Activated CD4-positive, CD25-positive, alpha-beta regulatory T cell treated with anti-CD3 and anti-CD28 coated beads, Interleukin-2, amount 50 U/mL, for 24 hours (primary cell): ENCODE measurements around the gene MRPS5.

ENCODE experiments used
- ATAC-seq, 2 donors: fragments of 150-1000 bp; cut with Tn5 transposase; one replicate each; pipeline ENCODE4 v1.10.0; 2021; ENCODE audit warnings: mild to moderate bottlenecking in 1 of 2, moderate library complexity in 1 of 2

Gene MRPS5

DNA sequence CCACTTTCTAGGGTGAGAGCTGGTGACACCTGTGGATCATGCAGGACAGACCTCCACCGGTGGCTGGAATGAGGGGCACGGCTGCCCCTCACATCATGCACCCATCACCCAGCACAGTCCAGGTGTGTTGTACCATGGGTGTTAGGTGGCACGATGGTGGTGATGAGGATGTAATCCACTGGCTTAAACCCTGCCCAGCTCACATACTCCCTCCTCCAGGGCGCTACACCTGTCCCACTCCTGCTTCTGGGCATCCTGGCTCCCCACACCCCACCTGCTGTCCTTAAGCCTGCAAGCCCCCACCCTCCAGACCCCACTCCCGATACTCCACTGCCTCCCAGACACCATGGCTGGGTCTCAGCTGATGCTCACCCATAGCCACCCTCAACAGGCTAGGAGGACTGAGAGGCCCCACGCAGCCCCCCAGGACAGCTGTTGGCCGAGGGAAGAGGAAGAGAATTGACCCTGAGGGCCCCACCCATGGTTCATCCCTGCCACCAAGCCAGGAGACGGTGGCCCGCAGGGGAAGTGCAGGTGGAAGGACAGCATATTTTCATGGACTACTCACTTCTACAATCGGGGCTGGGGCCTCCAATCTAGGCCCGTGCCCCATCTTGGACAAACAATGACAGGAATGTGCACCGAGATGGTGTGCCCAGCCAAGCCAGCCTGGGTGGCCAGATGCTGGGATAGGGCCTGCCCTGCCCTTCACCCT is 61.8 kb downstream of the MRPS5 start:
- no peak for ATAC-seq

DNA sequence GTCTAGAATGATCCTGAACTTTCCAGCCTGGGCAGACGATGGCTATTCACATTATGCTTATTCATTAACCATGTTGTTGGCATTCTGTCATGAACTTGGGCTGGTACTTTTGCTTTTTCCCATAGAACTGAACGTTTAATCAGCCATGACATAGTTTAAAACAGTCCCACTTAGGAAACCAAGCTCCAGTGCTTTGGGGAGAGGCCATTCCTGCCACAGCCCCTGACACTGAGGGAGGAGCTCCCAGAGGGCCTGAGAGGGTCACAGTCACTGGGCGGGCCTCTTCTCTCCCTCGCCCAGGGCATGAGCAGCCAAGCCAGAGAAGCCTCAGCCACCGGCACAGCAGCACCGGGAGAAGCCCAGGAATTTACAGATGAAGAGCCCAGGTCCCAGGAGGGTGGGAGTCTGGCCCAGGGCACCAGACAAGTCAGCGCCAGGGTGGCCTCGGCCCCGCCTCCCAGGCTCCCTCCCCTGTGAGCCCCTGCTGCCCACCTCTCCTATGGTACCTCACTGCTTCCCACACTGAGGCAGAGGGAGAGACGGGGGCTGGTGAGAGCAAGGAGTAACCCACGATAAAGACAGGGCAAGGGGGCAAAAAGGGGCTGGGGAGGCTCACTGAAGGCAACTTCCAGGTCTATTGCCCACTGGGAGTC is 62.5 kb downstream of the MRPS5 start:
- no peak for ATAC-seq

- no peak for ATAC-seq
Measured at GRCh38 chr2:95058466-95058988, 63.1 kb downstream of the MRPS5 start.

DNA sequence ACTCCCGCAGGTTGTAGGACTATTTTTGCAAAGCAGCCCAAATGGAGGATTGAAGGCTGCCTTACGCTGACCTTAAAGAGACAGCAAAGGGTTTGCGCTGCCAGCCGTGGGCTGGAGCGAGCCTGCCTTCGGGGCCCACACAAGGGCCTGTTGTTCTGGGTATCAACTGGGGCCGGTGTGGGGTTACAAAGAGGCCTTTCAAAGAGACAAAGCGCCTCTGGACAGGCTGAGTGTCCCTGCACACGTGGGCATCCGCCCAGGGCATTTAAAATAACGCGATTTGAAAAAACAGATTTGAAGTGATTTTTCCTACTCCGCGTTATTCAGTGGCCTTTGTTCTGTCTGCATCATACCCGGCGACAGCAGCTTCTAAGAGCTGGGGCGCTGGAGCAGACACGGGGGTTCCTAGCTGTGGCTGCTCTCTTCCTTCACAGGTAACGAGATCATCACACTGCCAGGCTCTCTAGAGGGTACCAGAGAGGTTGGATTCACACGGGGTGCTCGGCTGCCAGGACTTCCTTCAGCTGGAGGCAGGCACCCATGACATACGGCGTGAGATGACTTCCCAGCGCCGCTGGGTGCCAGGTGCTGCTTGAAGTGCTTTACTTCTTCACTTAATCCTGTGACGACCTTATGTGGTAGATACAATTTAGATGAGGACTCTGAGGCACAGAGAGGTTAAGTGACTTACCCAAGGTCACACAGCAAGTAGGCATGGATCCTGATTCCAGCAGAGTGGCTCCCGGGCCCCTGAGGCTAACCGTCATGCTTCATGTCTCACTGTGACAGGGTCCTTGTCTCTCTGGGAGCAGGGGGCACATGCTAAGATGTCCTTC is 63.9 kb downstream of the MRPS5 start:
- no peak for ATAC-seq

GRCh38 chr2:95056461-95057459 is 64.8 kb downstream of the MRPS5 start:
- no peak for ATAC-seq

- peak in 1 of 2 donors; percentile 11 for ATAC-seq
Measured at GRCh38 chr2:95056044-95056443, 65.6 kb downstream of the MRPS5 start.

- ATAC-seq = no peak
Measured at GRCh38 chr2:95055262-95055661, 66.3 kb downstream of the MRPS5 start.

DNA sequence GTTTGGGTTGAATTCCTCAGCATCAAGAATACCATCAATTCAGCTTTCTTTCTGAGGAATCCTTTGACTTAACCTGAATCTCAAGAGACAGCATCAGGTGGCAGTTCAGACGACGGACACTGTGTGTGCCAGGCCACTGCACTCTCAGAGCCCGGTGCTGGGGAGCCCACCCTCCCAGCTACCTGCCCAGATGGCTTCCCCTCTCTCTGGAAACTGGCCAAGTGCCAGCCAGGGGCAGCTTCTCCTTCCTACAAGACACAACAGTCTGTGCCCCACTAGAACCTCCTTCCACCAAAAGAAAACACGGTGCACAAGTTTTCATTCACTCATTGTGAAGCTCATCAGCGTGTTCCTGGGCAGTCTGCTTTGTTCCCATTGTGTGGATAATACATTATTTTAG is 67.6 kb downstream of the MRPS5 start:
- ATAC-seq = no peak

GRCh38 chr2:95053543-95053942 is 68.1 kb downstream of the MRPS5 start:
- no peak for ATAC-seq

- no peak for ATAC-seq
Measured at GRCh38 chr2:95052804-95053479, 68.7 kb downstream of the MRPS5 start.

DNA sequence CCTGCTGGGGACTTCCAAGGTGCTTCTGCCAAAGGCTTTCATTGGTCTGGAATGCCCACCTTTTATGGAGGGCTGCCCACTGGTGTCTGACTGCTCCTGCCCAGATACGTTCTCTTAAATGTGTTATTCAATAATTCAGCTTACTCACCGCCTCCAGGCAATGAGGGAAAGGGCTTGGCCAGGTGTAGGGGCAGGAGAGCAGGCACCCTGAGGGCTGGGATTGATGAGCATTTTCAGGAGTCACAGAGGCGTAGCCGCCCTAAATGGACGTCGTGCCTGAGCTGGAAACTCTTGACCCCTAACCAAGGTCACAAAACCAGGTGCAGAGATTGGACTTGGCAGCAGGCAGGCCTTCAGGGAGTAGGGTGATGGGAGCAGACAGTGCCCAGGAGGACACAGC is 69.3 kb downstream of the MRPS5 start:
- no peak for ATAC-seq

DNA sequence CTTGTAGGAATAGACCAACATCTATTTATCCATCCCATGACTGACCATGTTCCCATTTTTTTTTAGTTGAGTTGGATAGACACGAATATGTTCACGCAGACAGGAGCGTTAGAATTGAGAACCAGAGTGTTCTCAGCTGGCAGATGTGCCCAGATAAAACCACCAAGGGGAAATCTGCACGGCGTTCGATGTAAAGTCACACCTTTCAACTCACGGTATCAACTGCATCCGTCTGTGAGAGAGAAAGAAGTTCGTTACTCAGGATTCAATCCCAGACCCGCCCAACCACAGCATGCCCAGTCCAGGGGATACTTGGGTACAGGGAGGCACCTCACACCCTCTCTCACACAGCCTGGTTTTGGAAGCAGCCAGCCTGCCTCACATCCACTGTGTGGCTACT is 70.0 kb downstream of the MRPS5 start:
- no peak for ATAC-seq

- no peak for ATAC-seq
Measured at GRCh38 chr2:95050385-95051300, 71.0 kb downstream of the MRPS5 start.

DNA sequence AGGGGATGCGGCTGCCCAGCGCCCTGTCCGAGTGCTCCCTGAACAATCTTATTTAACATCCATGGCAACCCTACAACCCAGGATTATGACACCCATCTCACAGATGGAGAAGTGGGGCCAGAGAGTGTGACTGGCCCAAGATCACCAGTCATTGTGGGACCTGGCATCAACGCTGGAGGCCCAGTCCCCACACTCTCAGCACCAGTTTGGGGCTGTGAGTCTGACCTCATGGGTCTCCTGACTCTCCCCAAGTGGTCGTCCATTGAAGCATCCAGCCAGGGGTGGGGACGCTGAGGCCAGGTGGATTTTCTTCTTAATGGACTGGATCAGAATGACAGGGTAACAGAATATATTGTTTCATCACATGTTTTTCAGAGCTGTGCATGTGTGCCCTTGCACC is 71.6 kb downstream of the MRPS5 start:
- ATAC-seq = no peak

- no peak for ATAC-seq
Measured at GRCh38 chr2:95049683-95049955, 72.0 kb downstream of the MRPS5 start.

- no peak for ATAC-seq
Measured at GRCh38 chr2:95048825-95049682, 72.6 kb downstream of the MRPS5 start.

GRCh38 chr2:95047629-95048510 is 73.7 kb downstream of the MRPS5 start:
- no peak for ATAC-seq

DNA sequence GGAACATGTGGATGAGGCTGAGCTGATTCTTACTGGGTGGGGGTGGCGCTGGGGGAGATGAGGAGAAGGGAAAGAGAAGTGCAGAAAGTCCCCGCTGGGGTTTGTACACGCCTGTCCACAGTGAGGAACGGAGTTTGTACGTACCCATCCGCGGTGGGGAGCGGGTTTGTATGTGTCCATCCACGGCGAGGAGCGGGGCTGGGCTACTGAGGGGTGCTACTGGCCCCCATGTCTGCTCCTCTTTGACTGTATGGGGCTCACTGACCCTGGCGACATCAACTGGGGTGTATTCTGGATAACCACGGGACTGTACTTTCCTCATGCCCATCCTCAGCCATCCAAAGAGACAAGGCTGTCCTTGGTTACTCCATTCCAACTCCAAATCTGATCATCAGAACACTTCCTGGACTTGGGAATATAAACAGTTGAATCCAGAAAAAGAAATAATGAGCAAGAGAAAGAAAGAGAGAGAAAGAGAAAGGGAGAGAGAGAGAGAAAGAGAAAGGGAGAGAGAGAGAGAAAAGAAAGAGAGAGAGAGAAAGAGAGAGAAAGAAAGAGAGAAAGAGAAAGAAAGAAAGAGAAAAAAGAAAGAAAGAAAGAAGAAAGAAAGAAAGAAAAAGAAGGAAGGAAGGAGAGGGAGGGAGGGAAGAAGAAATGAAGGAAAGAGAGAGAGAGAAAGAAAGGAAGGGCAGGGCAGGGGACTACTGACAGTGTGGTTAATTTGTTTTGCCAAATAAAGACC is 75.1 kb downstream of the MRPS5 start:
- ATAC-seq = no peak
